ENCODE results near the gene ABCD4.

ABCD4 gene

GRCh38 chr14:74257941-74258763, 44.6 kb downstream of the ABCD4 start:
- DNase-seq: no peak

- peak; percentile 62 for DNase-seq
These were observed 45.4 kb downstream of the ABCD4 start for GRCh38 chr14:74257078-74257940.

- no peak for DNase-seq
These were observed 47.5 kb downstream of the ABCD4 start for GRCh38 chr14:74255281-74255680.

GRCh38 chr14:74249433-74250375, 53.0 kb downstream of the ABCD4 start:
- DNase-seq: no peak

- DNase-seq: no peak
These were observed 54.7 kb downstream of the ABCD4 start for GRCh38 chr14:74248017-74248416.

- no peak for DNase-seq
These were observed 56.2 kb downstream of the ABCD4 start for GRCh38 chr14:74246542-74246941.

- DNase-seq: no peak
These were observed 57.4 kb downstream of the ABCD4 start for GRCh38 chr14:74245292-74245691.

- no peak for DNase-seq
These were observed 58.6 kb downstream of the ABCD4 start for GRCh38 chr14:74244115-74244514.

GRCh38 chr14:74243051-74243450, 59.7 kb downstream of the ABCD4 start:
- DNase-seq: no peak

GRCh38 chr14:74242780-74243042, 60.0 kb downstream of the ABCD4 start:
- no peak for DNase-seq

GRCh38 chr14:74242021-74242779, 60.5 kb downstream of the ABCD4 start:
- no peak for DNase-seq

GRCh38 chr14:74241652-74242017, 61.1 kb downstream of the ABCD4 start:
- DNase-seq: no peak

GRCh38 chr14:74240794-74241651, 61.7 kb downstream of the ABCD4 start:
- no peak for DNase-seq

GRCh38 chr14:74239848-74240793, 62.6 kb downstream of the ABCD4 start:
- DNase-seq: no peak

GRCh38 chr14:74238974-74239847, 63.5 kb downstream of the ABCD4 start, which contains the start of gene VSX2:
VSX2 (plus strand) TSS chr14:74239449; CDS start chr14:74239562, 113 bp downstream.
- no peak for DNase-seq

- DNase-seq: no peak
These were observed 65.3 kb downstream of the ABCD4 start for GRCh38 chr14:74237441-74237840.
